Vagina (tissue), 2 donors: ENCODE measurements around the gene CPAMD8.

Experiments used
- CTCF ChIP-seq, 3 experiments: fragments of 450-650 bp in 2 of 3; fragments of 200-600 bp in 1 of 3; sonication (generic) in 1 of 3; IDR thresholded peaks; one replicate each; pipeline ENCODE4 v1.5.1; 2017 to 2019; ENCODE audit warnings: antibody characterized with exemption in 3 of 3, mild to moderate bottlenecking in 2 of 3, moderate library complexity in 2 of 3
- POLR2A ChIP-seq, 2 donors: fragments of 450-650 bp; IDR thresholded peaks; one replicate each; pipeline ENCODE4 v1.6.1; 2017; ENCODE audit warnings: antibody characterized with exemption in 2 of 2, mild to moderate bottlenecking in 2 of 2, moderate library complexity in 2 of 2

- no peak for TF ChIP-seq POLR2A (IDR thresholded peaks at IDR 0.05)
- TF ChIP-seq CTCF (IDR thresholded peaks at IDR 0.05) = no peak
Observed at GRCh38 chr19:16976446-16976845, 50.2 kb downstream of the CPAMD8 start.
